K562 (cell line): Measurements from ENCODE around the gene RBPJ.

Experiments used
- CHD1 ChIP-seq: fragments of 200-600 bp; sonication (generic); IDR thresholded peaks from one replicate; pipeline ENCODE4 v1.6.1; 2012; ENCODE audit warnings: mild to moderate bottlenecking, moderate library complexity, low read length, inconsistent platforms
- EZH2 ChIP-seq: IDR thresholded peaks from 2 replicates; pipeline ENCODE4 v1.6.1; 2012; ENCODE audit warnings: low read depth, mild to moderate bottlenecking, inconsistent platforms, low read length, borderline replicate concordance
- GTF2F1 ChIP-seq: IDR thresholded peaks from 2 replicates; pipeline ENCODE4 v1.6.1; 2011; ENCODE audit warnings: low read depth, low read length, improper control_type of control experiment
- IFI16 ChIP-seq: fragments of 250-450 bp; sonication (Bioruptor Pico); IDR thresholded peaks from 2 replicates; pipeline ENCODE4 v2.1.2; 2022; ENCODE audit warnings: mild to moderate bottlenecking, inconsistent platforms
- MIER1 ChIP-seq: fragments of 450-650 bp; IDR thresholded peaks from 2 replicates; pipeline ENCODE4 v1.6.1; 2016; ENCODE audit warnings: antibody characterized with exemption, mild to moderate bottlenecking, low read depth
- POLR2A ChIP-seq: fragments of 450-650 bp; conservative IDR thresholded peaks from 2 replicates; pipeline ENCODE4 v1.6.1; 2016
- SMARCB1 ChIP-seq: IDR thresholded peaks from 2 replicates; pipeline ENCODE4 v1.6.1; 2011; ENCODE audit warnings: improper control_type of control experiment, low read depth; ENCODE audit not compliant: insufficient read length
- TCF7 ChIP-seq: sonication (generic); IDR thresholded peaks from 2 replicates; pipeline ENCODE4 v1.6.1; 2016; ENCODE audit warnings: antibody characterized with exemption, borderline replicate concordance
- ZFX ChIP-seq: sonication (generic); formaldehyde crosslinking; IDR thresholded peaks from 2 replicates; pipeline ENCODE4 v1.8.0; 2022; ENCODE audit warnings: mild to moderate bottlenecking, missing genetic modification reagents, moderate library complexity
- ZNF253 ChIP-seq: fragments of 250-450 bp; sonication (Bioruptor Pico); conservative IDR thresholded peaks from 2 replicates; pipeline ENCODE4 v1.6.1; 2021; ENCODE audit warnings: mild to moderate bottlenecking
- ZNF274 ChIP-seq: IDR thresholded peaks from 2 replicates; pipeline ENCODE4 v1.6.1; 2011; ENCODE audit warnings: low read depth, mild to moderate bottlenecking, low read length, moderate library complexity, borderline replicate concordance
- TF ChIP-seq, protein P1 (sequence below): fragments of 450-650 bp; IDR thresholded peaks from 2 replicates; pipeline ENCODE4 v1.6.1; 2017; ENCODE audit warnings: antibody characterized with exemption, mild to moderate bottlenecking
- TF ChIP-seq, protein P2 (sequence below), 3 experiments: IDR thresholded peaks in 2 of 3; conservative IDR thresholded peaks in 1 of 3; 2 replicates each; pipeline ENCODE4 v1.5.1; 2011 to 2012; ENCODE audit warnings: low read length in 3 of 3, mild to moderate bottlenecking in 3 of 3, control low read depth in 2 of 3, improper control_type of control experiment in 1 of 3, inconsistent platforms in 1 of 3, low read depth in 1 of 3, mixed read lengths in 1 of 3, moderate library complexity in 1 of 3; ENCODE audit not compliant: insufficient read depth in 2 of 3

DNA sequence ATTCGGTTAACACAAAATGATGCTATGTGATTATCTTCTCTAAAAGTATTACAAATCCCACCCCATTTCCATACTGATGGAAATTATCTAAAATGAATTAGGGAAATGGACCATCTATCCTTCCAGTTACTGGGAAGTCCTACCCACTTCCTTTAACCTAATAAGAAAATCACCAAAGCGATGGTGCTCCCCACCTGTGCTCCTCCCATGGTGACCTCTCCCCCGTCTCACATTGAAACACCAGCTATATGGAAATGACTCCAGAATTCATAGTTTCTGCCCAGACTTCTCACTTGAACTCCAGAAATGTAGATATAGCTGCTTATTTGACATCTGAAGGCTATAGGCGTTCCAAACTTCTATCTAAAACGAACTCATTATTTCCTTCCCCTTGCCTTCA, 121.0 kb downstream of the RBPJ start:
- TF ChIP-seq GTF2F1 = no peak
- TF ChIP-seq MIER1 = no peak
- no peak for TF ChIP-seq POLR2A
- no peak for TF ChIP-seq EZH2
- TF ChIP-seq SMARCB1 = no peak
- no peak for TF ChIP-seq TCF7
- no peak for TF ChIP-seq ZNF253 (CRISPR knock-in tag)
- no peak for TF ChIP-seq ZFX (CRISPR knock-in tag)
- no peak for TF ChIP-seq ZNF274
- TF ChIP-seq, protein P1, sequence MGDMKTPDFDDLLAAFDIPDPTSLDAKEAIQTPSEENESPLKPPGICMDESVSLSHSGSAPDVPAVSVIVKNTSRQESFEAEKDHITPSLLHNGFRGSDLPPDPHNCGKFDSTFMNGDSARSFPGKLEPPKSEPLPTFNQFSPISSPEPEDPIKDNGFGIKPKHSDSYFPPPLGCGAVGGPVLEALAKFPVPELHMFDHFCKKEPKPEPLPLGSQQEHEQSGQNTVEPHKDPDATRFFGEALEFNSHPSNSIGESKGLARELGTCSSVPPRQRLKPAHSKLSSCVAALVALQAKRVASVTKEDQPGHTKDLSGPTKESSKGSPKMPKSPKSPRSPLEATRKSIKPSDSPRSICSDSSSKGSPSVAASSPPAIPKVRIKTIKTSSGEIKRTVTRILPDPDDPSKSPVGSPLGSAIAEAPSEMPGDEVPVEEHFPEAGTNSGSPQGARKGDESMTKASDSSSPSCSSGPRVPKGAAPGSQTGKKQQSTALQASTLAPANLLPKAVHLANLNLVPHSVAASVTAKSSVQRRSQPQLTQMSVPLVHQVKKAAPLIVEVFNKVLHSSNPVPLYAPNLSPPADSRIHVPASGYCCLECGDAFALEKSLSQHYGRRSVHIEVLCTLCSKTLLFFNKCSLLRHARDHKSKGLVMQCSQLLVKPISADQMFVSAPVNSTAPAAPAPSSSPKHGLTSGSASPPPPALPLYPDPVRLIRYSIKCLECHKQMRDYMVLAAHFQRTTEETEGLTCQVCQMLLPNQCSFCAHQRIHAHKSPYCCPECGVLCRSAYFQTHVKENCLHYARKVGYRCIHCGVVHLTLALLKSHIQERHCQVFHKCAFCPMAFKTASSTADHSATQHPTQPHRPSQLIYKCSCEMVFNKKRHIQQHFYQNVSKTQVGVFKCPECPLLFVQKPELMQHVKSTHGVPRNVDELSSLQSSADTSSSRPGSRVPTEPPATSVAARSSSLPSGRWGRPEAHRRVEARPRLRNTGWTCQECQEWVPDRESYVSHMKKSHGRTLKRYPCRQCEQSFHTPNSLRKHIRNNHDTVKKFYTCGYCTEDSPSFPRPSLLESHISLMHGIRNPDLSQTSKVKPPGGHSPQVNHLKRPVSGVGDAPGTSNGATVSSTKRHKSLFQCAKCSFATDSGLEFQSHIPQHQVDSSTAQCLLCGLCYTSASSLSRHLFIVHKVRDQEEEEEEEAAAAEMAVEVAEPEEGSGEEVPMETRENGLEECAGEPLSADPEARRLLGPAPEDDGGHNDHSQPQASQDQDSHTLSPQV = no peak
- TF ChIP-seq, protein P2, sequence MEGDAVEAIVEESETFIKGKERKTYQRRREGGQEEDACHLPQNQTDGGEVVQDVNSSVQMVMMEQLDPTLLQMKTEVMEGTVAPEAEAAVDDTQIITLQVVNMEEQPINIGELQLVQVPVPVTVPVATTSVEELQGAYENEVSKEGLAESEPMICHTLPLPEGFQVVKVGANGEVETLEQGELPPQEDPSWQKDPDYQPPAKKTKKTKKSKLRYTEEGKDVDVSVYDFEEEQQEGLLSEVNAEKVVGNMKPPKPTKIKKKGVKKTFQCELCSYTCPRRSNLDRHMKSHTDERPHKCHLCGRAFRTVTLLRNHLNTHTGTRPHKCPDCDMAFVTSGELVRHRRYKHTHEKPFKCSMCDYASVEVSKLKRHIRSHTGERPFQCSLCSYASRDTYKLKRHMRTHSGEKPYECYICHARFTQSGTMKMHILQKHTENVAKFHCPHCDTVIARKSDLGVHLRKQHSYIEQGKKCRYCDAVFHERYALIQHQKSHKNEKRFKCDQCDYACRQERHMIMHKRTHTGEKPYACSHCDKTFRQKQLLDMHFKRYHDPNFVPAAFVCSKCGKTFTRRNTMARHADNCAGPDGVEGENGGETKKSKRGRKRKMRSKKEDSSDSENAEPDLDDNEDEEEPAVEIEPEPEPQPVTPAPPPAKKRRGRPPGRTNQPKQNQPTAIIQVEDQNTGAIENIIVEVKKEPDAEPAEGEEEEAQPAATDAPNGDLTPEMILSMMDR (IDR thresholded peaks at IDR 0.05 in 2 of 3, conservative IDR thresholded peaks at IDR 0.05 in 1 of 3; ENCODE audit: insufficient read depth in 2 of 3, low read depth in 1 of 3, low read length in 3 of 3) = no peak
- no peak for TF ChIP-seq CHD1
- no peak for TF ChIP-seq IFI16 (CRISPR knock-in tag)
